CD4-positive, alpha-beta T cell (primary cell): ENCODE measurements around the gene RPEL1. TPM values are rescaled to one million over a fixed set of nuclear protein-coding genes. Genes with fewer than 3 reads are reported as not detected.

Experiments
- ATAC-seq: fragments of 200-7000 bp; cut with Tn5 transposase; one replicate; pipeline ENCODE4 v1.10.0; 2022; ENCODE audit warnings: mild to moderate bottlenecking; ENCODE audit not compliant: poor library complexity
- CTCF ChIA-PET: fragments of 350-600 bp; sonication (Branson Sonifier 250); formaldehyde crosslinking; loops from one replicate; lab custom pipeline; 2021; ENCODE audit warnings: antibody characterized with exemption, inconsistent platforms; lab: Charles Lee
- POLR2A ChIA-PET: fragments of 350-600 bp; sonication (Branson Sonifier 250); formaldehyde crosslinking; loops from one replicate; lab custom pipeline; 2021; ENCODE audit warnings: antibody characterized with exemption, inconsistent platforms; lab: Charles Lee
- DNase-seq, 14 experiments: peaks; one replicate each; pipeline ENCODE4 v3.0.0-alpha.2; 2013 to 2020; ENCODE audit warnings: mixed read lengths in 2 of 14
- H3K27ac ChIP-seq, 2 donors: one replicate each; pipeline versions ENCODE4 v1.5.1 to v1.7.0; 2013; ENCODE audit warnings: low read length in 2 of 2, low read depth in 1 of 2, mild to moderate bottlenecking in 1 of 2
- H3K27me3 ChIP-seq, 2 experiments: 1 replicate in 1 of 2; 2 replicates in 1 of 2; pipeline versions ENCODE4 v1.6.1 to v1.7.0; 2013; ENCODE audit warnings: low read length in 2 of 2, control low read depth in 1 of 2, mild to moderate bottlenecking in 1 of 2, moderate library complexity in 1 of 2; ENCODE audit not compliant: insufficient read depth in 2 of 2, control insufficient read depth in 1 of 2
- H3K36me3 ChIP-seq: one replicate; pipeline ENCODE4 v1.6.1; 2013; ENCODE audit warnings: low read length, control low read depth; ENCODE audit not compliant: insufficient read depth
- H3K4me1 ChIP-seq: one replicate; pipeline ENCODE4 v1.6.1; 2013; ENCODE audit warnings: low read length, control low read depth; ENCODE audit not compliant: insufficient read depth
- H3K4me3 ChIP-seq: one replicate; pipeline ENCODE4 v1.5.1; 2013; ENCODE audit warnings: mild to moderate bottlenecking, low read length, moderate library complexity
- H3K9me3 ChIP-seq, 2 experiments: 1 replicate in 1 of 2; 2 replicates in 1 of 2; pipeline versions ENCODE4 v1.6.1 to v1.7.0; 2013; ENCODE audit warnings: low read length in 2 of 2, mild to moderate bottlenecking in 2 of 2, control low read depth in 1 of 2, moderate library complexity in 1 of 2; ENCODE audit not compliant: control insufficient read depth in 1 of 2, insufficient read depth in 1 of 2
- H3K27ac Mint-ChIP-seq: one replicate; pipeline ENCODE4 v1.8.0; 2020; ENCODE audit warnings: mixed read lengths
- H3K27me3 Mint-ChIP-seq: one replicate; pipeline ENCODE4 v1.8.0; 2021; ENCODE audit warnings: mixed read lengths
- H3K36me3 Mint-ChIP-seq: one replicate; pipeline ENCODE4 v1.8.0; 2021; ENCODE audit warnings: low read depth, mixed read lengths
- H3K4me1 Mint-ChIP-seq: one replicate; pipeline ENCODE4 v1.8.0; 2021; ENCODE audit warnings: low read depth, mixed read lengths
- H3K4me3 Mint-ChIP-seq: one replicate; pipeline ENCODE4 v1.8.0; 2020; ENCODE audit warnings: mild to moderate bottlenecking, mixed read lengths
- H3K9me3 Mint-ChIP-seq: one replicate; pipeline ENCODE4 v1.8.0; 2020; ENCODE audit warnings: mixed read lengths
- intact Hi-C, 2 experiments: fragments of 100-400 bp; cut with DNase I in 1 of 2; cut with micrococcal nuclease in 1 of 2; formaldehyde crosslinking; loops; one replicate each; pipeline versions ENCODE4 v1.15.1 to v1.9.0; 2023 to 2025; cut with DNase I, micrococcal nuclease
- total RNA-seq, 174 experiments: library from RNA in 2 of 174; stranded (reverse) in 2 of 174; gene quantifications; one replicate each; pipeline ENCODE4 v1.2.3 and lab custom pipeline; 2021 to 2026
- TF ChIP-seq, protein P1 (sequence below): fragments of 200-600 bp; IDR thresholded peaks from one replicate; pipeline ENCODE4 v1.8.0; 2022; ENCODE audit warnings: antibody characterized with exemption, mild to moderate bottlenecking

The RPEL1 gene
- total RNA-seq, 2 experiments from 2014 or later = not detected

DNA sequence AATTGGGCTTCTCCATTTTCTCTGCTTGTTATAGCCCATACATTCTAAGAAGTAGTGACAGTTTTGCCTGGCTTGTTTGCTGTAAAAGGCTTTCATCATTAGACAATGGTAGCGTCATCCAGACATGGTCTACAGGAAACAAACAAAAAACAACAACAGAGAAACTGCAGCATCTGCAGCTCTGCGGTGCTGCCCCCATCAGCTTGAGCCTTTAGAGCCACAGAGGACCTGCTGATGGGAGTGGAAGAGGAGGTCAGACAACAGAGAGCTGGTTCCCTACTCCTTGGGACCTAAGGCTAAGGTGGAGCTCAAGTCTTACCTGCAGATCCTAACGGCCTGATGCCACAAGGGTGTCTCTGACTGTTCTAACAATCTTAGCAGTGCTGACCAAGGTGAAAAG lies 34.3 kb downstream of the RPEL1 start:
- peaks cover 18% of the 10 kb centered on the region for H3K4me1 ChIP-seq
- H3K27ac ChIP-seq = no peak overlapping the region
- ATAC-seq = no peak
- Mint-ChIP-seq H3K27me3 (peaks cover 79% of the 10 kb centered on the region), H3K36me3 (no peaks in the 10 kb centered on the region), H3K4me1 (peaks cover 11% of the 10 kb centered on the region), H3K4me3 (no peak overlapping the region), H3K9me3 (peaks cover 7% of the 10 kb centered on the region), H3K27ac (no peak overlapping the region)
- POLR2A ChIA-PET = no interaction called here
- TF ChIP-seq, protein P1, sequence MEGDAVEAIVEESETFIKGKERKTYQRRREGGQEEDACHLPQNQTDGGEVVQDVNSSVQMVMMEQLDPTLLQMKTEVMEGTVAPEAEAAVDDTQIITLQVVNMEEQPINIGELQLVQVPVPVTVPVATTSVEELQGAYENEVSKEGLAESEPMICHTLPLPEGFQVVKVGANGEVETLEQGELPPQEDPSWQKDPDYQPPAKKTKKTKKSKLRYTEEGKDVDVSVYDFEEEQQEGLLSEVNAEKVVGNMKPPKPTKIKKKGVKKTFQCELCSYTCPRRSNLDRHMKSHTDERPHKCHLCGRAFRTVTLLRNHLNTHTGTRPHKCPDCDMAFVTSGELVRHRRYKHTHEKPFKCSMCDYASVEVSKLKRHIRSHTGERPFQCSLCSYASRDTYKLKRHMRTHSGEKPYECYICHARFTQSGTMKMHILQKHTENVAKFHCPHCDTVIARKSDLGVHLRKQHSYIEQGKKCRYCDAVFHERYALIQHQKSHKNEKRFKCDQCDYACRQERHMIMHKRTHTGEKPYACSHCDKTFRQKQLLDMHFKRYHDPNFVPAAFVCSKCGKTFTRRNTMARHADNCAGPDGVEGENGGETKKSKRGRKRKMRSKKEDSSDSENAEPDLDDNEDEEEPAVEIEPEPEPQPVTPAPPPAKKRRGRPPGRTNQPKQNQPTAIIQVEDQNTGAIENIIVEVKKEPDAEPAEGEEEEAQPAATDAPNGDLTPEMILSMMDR = no peak
- peaks cover 55 to 83% of the 10 kb centered on the region in 2 experiments for H3K27me3 ChIP-seq
- no peak overlapping the region for H3K4me3 ChIP-seq
- peaks cover 0 to 14% of the 10 kb centered on the region in 2 experiments for H3K9me3 ChIP-seq
- H3K36me3 ChIP-seq = no peaks in the 10 kb centered on the region
- intact Hi-C loops = no loop called here
- CTCF ChIA-PET = no interaction called here
- no peak for DNase-seq

DNA sequence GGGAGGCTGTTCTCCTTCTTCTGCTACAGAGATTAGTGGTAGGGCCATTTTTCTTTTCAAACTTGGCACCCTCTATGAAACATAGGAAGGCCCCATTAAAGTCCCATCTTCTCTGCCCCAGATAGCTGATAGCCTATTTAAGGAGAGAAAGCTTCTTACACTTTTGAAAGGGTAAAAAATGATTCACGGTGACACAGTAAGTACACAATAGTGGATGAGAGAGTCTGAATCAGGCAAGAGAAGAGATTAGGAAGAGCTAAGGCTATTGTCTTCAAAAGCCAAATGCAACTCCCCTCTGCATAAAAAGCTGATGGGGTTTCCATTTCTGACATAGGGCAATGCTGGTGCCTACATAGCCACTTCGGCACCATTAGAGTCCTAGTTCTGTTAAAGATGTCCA lies 34.8 kb downstream of the RPEL1 start:
- TF ChIP-seq, protein P1 = no peak
- CTCF ChIA-PET = no interaction called here

DNA sequence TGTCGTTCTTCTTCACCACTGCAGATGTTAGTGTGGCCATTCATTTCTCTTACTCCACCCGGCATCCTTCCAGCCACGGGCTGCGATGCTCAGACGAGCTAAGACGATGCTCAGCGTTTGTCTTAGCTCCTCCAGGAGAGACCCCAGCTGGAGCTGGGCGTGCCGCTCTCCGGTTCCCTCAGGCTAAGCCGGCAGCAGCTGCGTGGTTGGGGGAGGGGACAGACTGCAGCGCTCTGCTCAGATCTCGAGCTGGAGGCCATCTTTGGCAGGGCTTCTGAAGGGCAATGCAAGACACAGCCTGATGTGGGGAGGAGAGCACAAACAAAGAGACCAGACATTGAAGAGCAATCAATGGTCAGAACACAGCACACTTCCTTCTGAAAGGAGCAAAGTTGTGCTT lies 36.1 kb downstream of the RPEL1 start:
- CTCF ChIA-PET = no interaction called here
- Mint-ChIP-seq H3K36me3 (no peaks in the 10 kb centered on the region), H3K4me3 (no peak overlapping the region), H3K9me3 (peaks cover 7% of the 10 kb centered on the region), H3K4me1 (peaks cover 6% of the 10 kb centered on the region), H3K27me3 (peaks cover 68% of the 10 kb centered on the region), H3K27ac (no peak overlapping the region)
- ATAC-seq (no peak), DNase-seq (no peak)
- Histone ChIP-seq H3K9me3 (peaks cover 0 to 14% of the 10 kb centered on the region in 2 experiments), H3K27me3 (peaks cover 42 to 70% of the 10 kb centered on the region in 2 experiments), H3K4me1 (peaks cover 13% of the 10 kb centered on the region), H3K27ac (no peak overlapping the region), H3K36me3 (no peaks in the 10 kb centered on the region), H3K4me3 (no peak overlapping the region)
- TF ChIP-seq, protein P1 = no peak
- intact Hi-C loops = no loop called here
- POLR2A ChIA-PET = no interaction called here

More for the DNA sequence above, 34.8 kb downstream of the RPEL1 start:
- Histone ChIP-seq H3K4me3 (no peak overlapping the region), H3K36me3 (no peaks in the 10 kb centered on the region), H3K4me1 (peaks cover 18% of the 10 kb centered on the region), H3K27me3 (peaks cover 51 to 78% of the 10 kb centered on the region in 2 experiments), H3K27ac (no peak overlapping the region), H3K9me3 (peaks cover 0 to 14% of the 10 kb centered on the region in 2 experiments)
- no peak for ATAC-seq
- H3K27ac Mint-ChIP-seq = no peak overlapping the region
- POLR2A ChIA-PET = no interaction called here
- H3K4me3 Mint-ChIP-seq = no peak overlapping the region
- no peak for DNase-seq
- peaks cover 8% of the 10 kb centered on the region for H3K4me1 Mint-ChIP-seq
- no peaks in the 10 kb centered on the region for H3K36me3 Mint-ChIP-seq
- peaks cover 7% of the 10 kb centered on the region for H3K9me3 Mint-ChIP-seq
- peaks cover 75% of the 10 kb centered on the region for H3K27me3 Mint-ChIP-seq
- intact Hi-C loops = no loop called here
